DND-41 (cell line): ENCODE measurements around the gene TIGD7.

Experiments
- ATAC-seq: fragments of 200-7000 bp; cut with Tn5 transposase; 3 replicates; pipeline ENCODE4 v1.9.1; 2021; ENCODE audit warnings: low read depth; ENCODE audit not compliant: insufficient read depth
- DNase-seq: peaks from one replicate; pipeline ENCODE4 v3.0.0-alpha.2; 2020
- H2AFZ ChIP-seq: 2 replicates; pipeline ENCODE4 v1.6.0; 2012; ENCODE audit warnings: low read depth, low read length
- H3K27ac ChIP-seq: 2 replicates; pipeline ENCODE4 v1.5.1; 2012; ENCODE audit warnings: low read length, inconsistent platforms
- H3K27me3 ChIP-seq: fragments of 200-600 bp; sonication (generic); 2 replicates; pipeline ENCODE4 v1.6.0; 2012; ENCODE audit warnings: low read length, mild to moderate bottlenecking, inconsistent platforms; ENCODE audit not compliant: insufficient read depth, poor library complexity
- H3K36me3 ChIP-seq: 2 replicates; pipeline ENCODE4 v1.5.1; 2012; ENCODE audit warnings: low read length, inconsistent platforms; ENCODE audit not compliant: insufficient read depth
- H3K4me1 ChIP-seq: 2 replicates; pipeline ENCODE4 v1.5.1; 2012; ENCODE audit warnings: mild to moderate bottlenecking, low read length; ENCODE audit not compliant: insufficient read depth
- H3K4me2 ChIP-seq: 2 replicates; pipeline ENCODE4 v1.6.0; 2012; ENCODE audit warnings: mild to moderate bottlenecking, moderate library complexity, low read length, inconsistent platforms; ENCODE audit not compliant: insufficient read depth
- H3K4me3 ChIP-seq, 2 experiments: fragments of 200-600 bp in 1 of 2; shearing (Covaris generic) in 1 of 2; 2 replicates each; pipeline ENCODE4 v1.5.1; 2012 to 2016; ENCODE audit warnings: inconsistent platforms in 2 of 2, low read length in 2 of 2, mild to moderate bottlenecking in 2 of 2, low read depth in 1 of 2, moderate library complexity in 1 of 2
- H3K79me2 ChIP-seq: 2 replicates; pipeline ENCODE4 v1.6.0; 2012; ENCODE audit warnings: low read length, inconsistent platforms; ENCODE audit not compliant: insufficient read depth
- H3K9ac ChIP-seq: 2 replicates; pipeline ENCODE4 v1.6.0; 2012; ENCODE audit warnings: low read depth, mild to moderate bottlenecking, inconsistent platforms, low read length, moderate library complexity
- H3K9me3 ChIP-seq: 2 replicates; pipeline ENCODE4 v1.5.1; 2012; ENCODE audit warnings: low read length, moderate library complexity, mild to moderate bottlenecking, inconsistent platforms; ENCODE audit not compliant: insufficient read depth, severe bottlenecking
- H4K20me1 ChIP-seq: 2 replicates; pipeline ENCODE4 v1.6.0; 2012; ENCODE audit warnings: low read length; ENCODE audit not compliant: insufficient read depth
- EZH2 ChIP-seq: IDR thresholded peaks from 3 replicates; pipeline ENCODE4 v1.6.1; 2012; ENCODE audit warnings: borderline replicate concordance, low read depth, mild to moderate bottlenecking, moderate library complexity, low read length, inconsistent platforms; ENCODE audit not compliant: severe bottlenecking
- TF ChIP-seq, protein P1 (sequence below): IDR thresholded peaks from 2 replicates; pipeline ENCODE4 v1.5.1; 2012; ENCODE audit warnings: borderline replicate concordance, low read length, moderate library complexity, mild to moderate bottlenecking; ENCODE audit not compliant: poor library complexity, severe bottlenecking; ENCODE audit errors: extremely low read depth

Gene TIGD7

DNA sequence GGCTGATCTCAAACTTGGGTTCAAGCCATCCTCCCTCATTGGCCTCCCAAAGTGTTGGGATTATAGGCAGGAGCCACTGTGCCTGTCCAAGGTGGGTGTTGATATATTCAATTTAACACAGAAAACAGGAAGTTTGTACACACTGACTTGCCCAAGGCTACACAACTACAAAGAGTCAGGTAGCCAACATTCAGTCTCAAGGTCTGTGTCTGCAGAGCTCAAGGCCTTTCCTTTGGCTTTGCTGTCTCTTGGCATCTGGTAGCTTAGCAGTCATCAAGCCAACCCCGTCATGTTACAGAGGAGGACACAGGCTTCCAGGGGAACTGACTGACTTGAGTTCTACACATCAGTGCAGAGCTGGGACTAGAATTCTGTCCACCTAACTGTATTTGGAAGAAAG, 36.9 kb downstream of the TIGD7 start:
- peaks cover 21% of the 10 kb centered on the region for H3K4me1 ChIP-seq
- no peak for DNase-seq
- no peaks in the 10 kb centered on the region for H4K20me1 ChIP-seq
- H3K4me3 ChIP-seq = no peak overlapping the region
- no peak for TF ChIP-seq EZH2
- TF ChIP-seq, protein P1, sequence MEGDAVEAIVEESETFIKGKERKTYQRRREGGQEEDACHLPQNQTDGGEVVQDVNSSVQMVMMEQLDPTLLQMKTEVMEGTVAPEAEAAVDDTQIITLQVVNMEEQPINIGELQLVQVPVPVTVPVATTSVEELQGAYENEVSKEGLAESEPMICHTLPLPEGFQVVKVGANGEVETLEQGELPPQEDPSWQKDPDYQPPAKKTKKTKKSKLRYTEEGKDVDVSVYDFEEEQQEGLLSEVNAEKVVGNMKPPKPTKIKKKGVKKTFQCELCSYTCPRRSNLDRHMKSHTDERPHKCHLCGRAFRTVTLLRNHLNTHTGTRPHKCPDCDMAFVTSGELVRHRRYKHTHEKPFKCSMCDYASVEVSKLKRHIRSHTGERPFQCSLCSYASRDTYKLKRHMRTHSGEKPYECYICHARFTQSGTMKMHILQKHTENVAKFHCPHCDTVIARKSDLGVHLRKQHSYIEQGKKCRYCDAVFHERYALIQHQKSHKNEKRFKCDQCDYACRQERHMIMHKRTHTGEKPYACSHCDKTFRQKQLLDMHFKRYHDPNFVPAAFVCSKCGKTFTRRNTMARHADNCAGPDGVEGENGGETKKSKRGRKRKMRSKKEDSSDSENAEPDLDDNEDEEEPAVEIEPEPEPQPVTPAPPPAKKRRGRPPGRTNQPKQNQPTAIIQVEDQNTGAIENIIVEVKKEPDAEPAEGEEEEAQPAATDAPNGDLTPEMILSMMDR = no peak
- no peak overlapping the region for H3K9ac ChIP-seq
- no peaks in the 10 kb centered on the region for H3K9me3 ChIP-seq
- peaks cover 14% of the 10 kb centered on the region for H3K79me2 ChIP-seq
- no peak overlapping the region for H2AFZ ChIP-seq
- no peaks in the 10 kb centered on the region for H3K27me3 ChIP-seq
- H3K4me2 ChIP-seq = no peak overlapping the region
- ATAC-seq = no peak
- no peak overlapping the region for H3K27ac ChIP-seq
- H3K36me3 ChIP-seq = peaks cover 19% of the 10 kb centered on the region

DNA sequence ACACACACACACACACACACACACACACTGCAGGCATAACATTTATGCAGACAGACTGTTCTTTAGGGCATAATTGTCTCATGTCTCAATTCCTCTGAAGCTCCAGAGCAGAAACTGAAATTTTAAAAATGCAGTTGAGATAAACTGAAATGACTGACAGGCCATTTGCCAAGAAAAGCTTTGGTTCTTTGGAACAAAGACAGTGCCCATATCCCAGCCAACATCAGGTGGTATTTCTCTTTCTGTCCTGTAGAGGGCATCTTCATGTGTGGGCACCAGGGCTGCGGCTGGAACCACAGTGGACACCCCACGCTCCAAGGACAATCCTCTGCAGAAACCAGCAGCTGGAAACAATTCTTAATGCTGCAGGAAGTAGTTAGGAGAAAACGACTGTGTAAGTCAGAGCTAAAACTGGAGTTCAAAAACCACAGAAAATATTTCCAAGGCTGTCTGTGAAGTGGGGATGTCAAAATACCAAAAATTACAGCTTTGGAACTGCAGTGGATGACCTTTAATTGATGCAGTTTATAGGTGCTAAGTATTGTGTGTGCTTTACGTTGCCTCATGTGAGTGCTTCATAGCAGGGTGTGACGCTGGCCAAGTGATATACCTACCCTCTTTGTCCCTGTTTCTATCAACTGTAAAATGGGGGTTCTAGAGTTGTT, 38.2 kb downstream of the TIGD7 start:
- H3K79me2 ChIP-seq = peaks cover 16% of the 10 kb centered on the region
- no peak overlapping the region for H3K4me3 ChIP-seq
- DNase-seq (peak; percentile 16), ATAC-seq (no peak)
- no peaks in the 10 kb centered on the region for H4K20me1 ChIP-seq
- H3K27me3 ChIP-seq = no peaks in the 10 kb centered on the region
- no peak overlapping the region for H2AFZ ChIP-seq
- H3K27ac ChIP-seq = no peak overlapping the region
- H3K36me3 ChIP-seq = peaks cover 19% of the 10 kb centered on the region
- H3K4me1 ChIP-seq = peaks cover 32% of the 10 kb centered on the region
- no peak overlapping the region for H3K4me2 ChIP-seq
- H3K9ac ChIP-seq = no peak overlapping the region
- TF ChIP-seq, protein P1 = peak; percentile 74
- no peak for TF ChIP-seq EZH2
- no peaks in the 10 kb centered on the region for H3K9me3 ChIP-seq

- Histone ChIP-seq H3K4me3 (peak overlapping the region; percentile 69 to 80), H3K27ac (peak overlapping the region; percentile 83), H2AFZ (peak overlapping the region; percentile 90), H3K4me1 (peaks cover 32% of the 10 kb centered on the region), H3K79me2 (peaks cover 16% of the 10 kb centered on the region), H4K20me1 (no peaks in the 10 kb centered on the region), H3K27me3 (no peaks in the 10 kb centered on the region), H3K36me3 (peaks cover 19% of the 10 kb centered on the region), H3K9me3 (no peaks in the 10 kb centered on the region), H3K4me2 (peak overlapping the region; percentile 78), H3K9ac (peak overlapping the region; percentile 90)
- TF ChIP-seq, protein P1 = peak; percentile 18
- TF ChIP-seq EZH2 = no peak
- peak; percentile 92 for ATAC-seq
- DNase-seq = peak; percentile 100
Observed at GRCh38 chr16:3264137-3265036, 40.8 kb downstream of the TIGD7 start.
